Measurements from ENCODE around the gene MINPP1.
"Not testable (repeated sequence)": the region's sequence is repeated elsewhere in the genome, so short reads cannot be mapped to it uniquely, and the experiment has no call there.

Gene MINPP1, protein sequence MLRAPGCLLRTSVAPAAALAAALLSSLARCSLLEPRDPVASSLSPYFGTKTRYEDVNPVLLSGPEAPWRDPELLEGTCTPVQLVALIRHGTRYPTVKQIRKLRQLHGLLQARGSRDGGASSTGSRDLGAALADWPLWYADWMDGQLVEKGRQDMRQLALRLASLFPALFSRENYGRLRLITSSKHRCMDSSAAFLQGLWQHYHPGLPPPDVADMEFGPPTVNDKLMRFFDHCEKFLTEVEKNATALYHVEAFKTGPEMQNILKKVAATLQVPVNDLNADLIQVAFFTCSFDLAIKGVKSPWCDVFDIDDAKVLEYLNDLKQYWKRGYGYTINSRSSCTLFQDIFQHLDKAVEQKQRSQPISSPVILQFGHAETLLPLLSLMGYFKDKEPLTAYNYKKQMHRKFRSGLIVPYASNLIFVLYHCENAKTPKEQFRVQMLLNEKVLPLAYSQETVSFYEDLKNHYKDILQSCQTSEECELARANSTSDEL

GRCh38 chr10:87504640-87505365 is at the start of gene MINPP1:
MINPP1 (plus strand) TSS chr10:87504893; CDS start chr10:87504916, 23 bp downstream.
- peak; percentile 24 for DNase-seq

DNA sequence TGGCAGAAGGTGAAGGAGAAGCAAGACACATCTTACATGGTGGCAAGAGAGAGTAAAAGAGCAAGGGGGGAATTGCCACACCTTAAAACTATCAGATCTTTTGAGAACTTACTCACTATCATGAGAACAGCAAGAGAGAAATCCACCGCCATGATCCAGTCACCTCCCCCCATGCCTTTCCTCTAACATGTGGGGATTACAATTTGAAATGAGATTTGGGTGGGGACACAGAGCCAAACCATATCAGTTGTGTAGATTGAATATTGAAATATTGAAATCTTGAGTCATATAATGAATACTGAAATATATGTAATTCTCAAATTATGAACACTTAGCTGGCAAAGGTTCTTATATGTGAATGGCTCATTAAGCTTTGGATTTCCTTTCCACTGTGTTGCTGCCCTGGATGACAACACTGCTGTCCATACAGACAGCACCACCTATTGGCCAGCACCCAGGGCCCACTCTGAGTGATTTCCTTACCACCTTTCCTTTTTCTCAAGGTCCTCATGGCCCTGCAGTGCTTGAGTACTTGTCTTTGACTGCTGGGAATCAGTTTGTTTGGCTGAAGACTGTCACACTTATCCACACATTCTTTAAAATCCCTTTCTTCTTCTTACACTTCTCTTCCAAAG is 48.0 kb upstream of the MINPP1 start:
- DNase-seq, result not testable (repeated sequence)

- DNase-seq, result not testable (repeated sequence)
Measured at GRCh38 chr10:87461751-87462150, 42.9 kb upstream of the MINPP1 start.

GRCh38 chr10:87466849-87467248 is 37.8 kb upstream of the MINPP1 start:
- not testable (repeated sequence) for DNase-seq

DNA sequence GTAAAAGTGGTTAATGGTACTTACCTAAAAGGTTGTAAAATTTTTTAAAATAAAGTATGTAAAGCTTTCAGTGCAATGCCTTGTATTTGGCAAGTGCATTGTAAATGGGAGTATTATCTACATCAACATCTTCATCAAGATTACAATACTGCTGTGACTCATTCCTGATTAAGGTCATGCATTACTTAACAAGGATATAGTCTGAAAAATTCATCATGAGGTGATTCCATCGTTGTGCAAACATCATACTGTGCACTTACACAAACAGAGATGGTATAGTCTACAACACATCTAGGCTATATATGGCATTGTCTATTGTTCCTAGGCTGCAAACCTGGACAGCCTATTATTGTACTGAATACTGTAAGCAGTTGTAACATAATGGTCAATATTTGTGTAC is 16.0 kb upstream of the MINPP1 start:
- DNase-seq, result not testable (repeated sequence)

DNA sequence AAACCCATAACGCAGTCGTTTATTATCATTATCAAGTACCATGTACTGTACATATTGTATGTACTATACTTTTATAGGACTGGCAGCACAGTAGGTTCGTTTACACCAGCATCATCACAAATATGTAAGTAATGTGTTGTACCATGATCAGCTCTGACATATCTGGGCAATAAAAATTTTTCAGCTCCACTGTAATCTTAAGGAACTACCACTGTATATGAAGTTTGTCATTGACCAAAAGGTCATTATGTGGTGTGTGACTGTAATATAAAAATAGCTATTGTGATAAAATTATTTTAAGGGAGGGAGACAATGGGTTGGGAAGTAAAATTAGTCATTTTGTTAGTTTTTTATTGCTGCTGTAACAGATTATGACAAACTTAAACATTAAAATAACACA is 14.4 kb upstream of the MINPP1 start:
- DNase-seq, result not testable (repeated sequence)

DNA sequence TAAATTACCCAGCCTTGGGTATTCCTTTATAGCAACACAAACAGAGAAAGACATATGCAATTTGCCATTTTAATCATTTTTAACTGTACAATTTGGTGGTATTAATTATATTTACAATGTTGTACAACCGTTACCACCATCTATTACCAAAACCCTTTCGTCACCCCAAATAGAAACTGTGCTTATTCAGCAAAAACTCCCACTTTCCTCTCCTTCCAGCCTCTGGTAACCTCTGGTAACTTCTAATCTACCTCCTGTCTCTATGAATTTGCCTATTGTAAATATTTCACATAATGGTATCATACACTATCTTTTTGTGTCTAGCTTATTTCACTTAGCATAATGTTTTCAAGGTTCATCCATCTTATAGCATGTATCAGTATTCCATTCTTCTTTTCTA is 12.2 kb upstream of the MINPP1 start:
- not testable (repeated sequence) for DNase-seq

GRCh38 chr10:87495446-87495845 is 9.2 kb upstream of the MINPP1 start:
- DNase-seq, result not testable (repeated sequence)

DNA sequence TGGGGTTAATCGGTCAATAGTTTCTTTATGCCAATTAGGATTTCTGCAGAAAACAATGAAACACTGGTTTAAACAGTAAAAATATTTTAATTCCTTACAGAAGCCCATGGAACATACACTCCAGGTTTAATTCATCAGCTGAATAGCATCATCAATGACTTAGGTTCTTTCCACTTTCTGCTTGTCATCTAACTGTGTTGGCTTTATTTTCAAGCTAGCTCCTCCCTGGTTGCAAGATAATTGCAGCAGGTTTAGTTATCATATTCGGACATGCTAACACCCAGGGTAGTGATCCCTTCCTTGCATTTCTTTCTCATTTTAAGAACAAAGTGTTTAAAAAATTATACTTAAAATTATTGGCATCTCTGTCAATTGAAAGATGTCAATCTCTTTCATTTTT is 7.3 kb upstream of the MINPP1 start:
- DNase-seq, result not testable (repeated sequence)

GRCh38 chr10:87498106-87498789 is 6.4 kb upstream of the MINPP1 start:
- not testable (repeated sequence) for DNase-seq

- no peak for DNase-seq
Measured at GRCh38 chr10:87500646-87501048, 4.0 kb upstream of the MINPP1 start.

GRCh38 chr10:87503401-87503800 is 1.3 kb upstream of the MINPP1 start:
- no peak for DNase-seq

DNA sequence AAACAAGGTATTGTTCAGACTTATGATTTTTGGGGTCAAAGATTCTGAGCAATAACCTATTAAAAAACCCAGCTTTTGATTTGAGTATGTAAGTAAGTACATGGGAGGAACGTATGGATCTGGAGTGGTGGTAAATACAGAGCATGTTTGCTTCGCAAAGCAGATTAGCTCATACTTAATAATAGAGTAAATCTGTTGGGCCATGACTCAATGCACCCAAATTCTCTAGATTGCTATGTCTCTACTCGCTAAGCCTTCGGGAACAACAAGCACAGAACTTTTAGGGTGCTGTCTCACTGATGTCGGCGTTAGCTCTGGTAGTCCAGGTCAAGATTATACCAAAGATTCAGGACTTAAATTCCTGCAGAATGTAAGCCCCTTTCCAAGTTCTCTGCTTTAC is 807 bp upstream of the MINPP1 start:
- DNase-seq, result no peak

GRCh38 chr10:87504307-87504639 is 420 bp upstream of the MINPP1 start:
- no peak for DNase-seq

DNA sequence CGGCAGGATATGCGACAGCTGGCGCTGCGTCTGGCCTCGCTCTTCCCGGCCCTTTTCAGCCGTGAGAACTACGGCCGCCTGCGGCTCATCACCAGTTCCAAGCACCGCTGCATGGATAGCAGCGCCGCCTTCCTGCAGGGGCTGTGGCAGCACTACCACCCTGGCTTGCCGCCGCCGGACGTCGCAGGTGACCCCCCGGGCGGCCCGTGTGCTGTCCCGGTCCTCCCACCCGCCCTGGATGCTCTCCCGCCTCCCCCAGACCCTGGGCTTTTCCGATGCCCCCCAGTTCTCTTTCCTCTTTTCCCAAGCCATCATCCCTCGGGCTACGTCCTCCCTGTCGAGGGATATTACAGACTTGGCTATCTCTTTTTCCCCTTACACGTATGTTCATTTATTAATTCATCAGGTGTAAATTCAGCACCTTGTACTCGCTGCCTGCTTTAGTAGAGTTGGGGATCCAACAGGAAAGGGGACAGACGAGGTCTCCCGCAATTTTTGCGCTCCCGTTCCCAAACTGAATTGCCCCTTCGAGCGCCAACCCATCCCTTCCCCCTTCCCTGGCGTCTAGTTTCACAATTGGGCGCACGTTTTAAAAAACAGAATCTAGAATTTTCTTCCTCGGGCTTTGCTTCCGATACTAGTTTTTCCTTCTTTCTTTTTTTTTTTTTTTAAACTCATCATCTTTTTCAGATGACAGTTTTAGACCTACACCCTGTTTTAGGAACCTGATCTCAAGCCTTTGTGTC is 846 bp downstream of the MINPP1 start:
- no peak for DNase-seq

GRCh38 chr10:87506956-87507355 is 2.3 kb downstream of the MINPP1 start:
- no peak for DNase-seq

DNA sequence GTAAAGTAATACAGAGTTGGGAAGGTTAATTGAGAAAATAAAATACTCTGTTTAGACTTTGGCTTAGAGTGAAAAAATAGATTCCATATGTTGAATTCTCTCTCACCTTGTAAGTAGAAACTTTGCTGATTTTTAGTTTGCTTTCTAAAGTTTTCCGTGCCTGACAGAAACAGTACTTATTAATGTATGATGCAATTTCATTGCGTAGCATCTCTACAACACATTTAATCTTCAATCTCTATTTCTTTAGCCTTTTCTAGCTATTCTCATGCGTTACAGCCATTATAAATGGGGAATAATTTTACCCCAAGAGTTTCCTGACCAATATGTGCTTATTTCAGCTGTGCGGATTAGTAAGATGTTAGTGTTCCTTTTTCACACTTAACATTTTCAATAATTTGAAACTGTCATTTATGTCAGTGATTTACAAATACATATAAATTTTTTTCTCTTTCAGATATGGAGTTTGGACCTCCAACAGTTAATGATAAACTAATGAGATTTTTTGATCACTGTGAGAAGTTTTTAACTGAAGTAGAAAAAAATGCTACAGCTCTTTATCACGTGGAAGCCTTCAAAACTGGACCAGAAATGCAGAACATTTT is 3.3 kb downstream of the MINPP1 start:
- DNase-seq, result no peak

GRCh38 chr10:87508837-87509236 is 4.1 kb downstream of the MINPP1 start:
- no peak for DNase-seq

DNA sequence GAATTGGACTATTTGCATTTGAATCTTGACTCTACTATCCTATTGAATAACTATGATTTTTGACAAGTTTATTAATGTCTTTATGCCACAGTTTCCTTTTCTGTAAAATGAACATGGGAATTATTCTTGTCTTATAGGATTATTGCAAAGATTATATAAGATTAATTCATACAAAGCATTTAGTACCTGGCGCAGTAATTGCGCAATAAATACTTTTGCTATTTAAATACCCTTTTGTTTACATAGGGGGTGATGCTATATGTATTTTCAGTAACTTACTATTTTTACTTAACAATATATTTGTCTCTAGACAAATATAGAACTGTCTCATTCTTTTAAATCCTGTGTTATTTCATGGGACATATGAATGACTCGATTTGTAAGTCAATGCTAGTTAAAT is 5.3 kb downstream of the MINPP1 start:
- DNase-seq, result no peak

GRCh38 chr10:87511526-87511925 is 6.8 kb downstream of the MINPP1 start:
- DNase-seq, result no peak

- no peak for DNase-seq
Measured at GRCh38 chr10:87518937-87519336, 14.2 kb downstream of the MINPP1 start.

DNA sequence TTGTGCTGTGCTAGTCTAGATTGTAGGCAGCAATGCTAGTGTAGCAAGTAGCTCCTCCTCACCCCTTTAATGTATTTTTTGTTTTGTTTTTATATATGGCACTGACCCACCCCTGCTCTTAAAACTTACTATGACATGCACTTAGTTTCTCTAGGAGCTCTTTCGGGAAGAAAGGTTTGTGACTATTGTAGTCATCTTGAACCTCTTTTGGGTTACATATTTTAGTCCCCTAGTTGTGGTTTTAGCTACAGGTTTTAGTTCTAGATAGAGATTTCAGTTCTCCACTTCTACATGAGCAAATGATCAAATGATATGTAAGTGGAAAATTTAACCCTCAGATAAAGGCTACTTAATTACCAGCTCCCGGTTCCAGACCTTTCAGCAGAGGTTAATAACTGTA is 14.9 kb downstream of the MINPP1 start:
- no peak for DNase-seq

Data from NCI-H774 (cell line).